ENCODE data around the gene MYRFL.

Gene MYRFL

GRCh38 chr12:69927164-69927563 lies 102.1 kb downstream of the MYRFL start:
- Histone ChIP-seq H3K27ac (ENCODE audit: low read depth, low read length, poor library complexity, severe bottlenecking) (peak overlapping the region; percentile 93), H3K4me1 (ENCODE audit: insufficient read depth, low read length, severe bottlenecking) (peaks cover 83% of the 10 kb centered on the region), H4K20me1 (ENCODE audit: insufficient read depth, low read length) (no peaks in the 10 kb centered on the region), H2AFZ (ENCODE audit: low read length) (peak overlapping the region; percentile 75; the same call in 1 of the 2 replicates), H3F3A (ENCODE audit: insufficient read depth, low read length) (peaks cover 4% of the 10 kb centered on the region; the same call in 1 of the 2 replicates), H3K36me3 (ENCODE audit: insufficient read depth, low read length) (no peaks in the 10 kb centered on the region), H3K27me3 (ENCODE audit: insufficient read depth, low read length) (no peaks in the 10 kb centered on the region), H3K9me3 (ENCODE audit: low read length) (no peaks in the 10 kb centered on the region), H3K79me2 (ENCODE audit: insufficient read depth, low read length) (no peaks in the 10 kb centered on the region), H3K4me3 (ENCODE audit: low read depth, low read length, poor library complexity, severe bottlenecking) (no peak overlapping the region), H3K9ac (ENCODE audit: low read length) (peak overlapping the region; percentile 54), H3K4me2 (ENCODE audit: low read length) (peak overlapping the region; percentile 41), H3K9me2 (ENCODE audit: low read depth, low read length) (no peaks in the 10 kb centered on the region)
- TF ChIP-seq CTCF (IDR thresholded peaks at IDR 0.05; ENCODE audit: low read length) (no peak), EZH2 (IDR thresholded peaks at IDR 0.05; ENCODE audit: borderline replicate concordance, low read length) (no peak)

GRCh38 chr12:69929125-69929524 lies 104.1 kb downstream of the MYRFL start:
- no peak overlapping the region; the same call in 1 of the 2 replicates for H3K4me2 ChIP-seq (ENCODE audit: low read length)
- no peaks in the 10 kb centered on the region for H4K20me1 ChIP-seq (ENCODE audit: insufficient read depth, low read length)
- no peak overlapping the region for H3K4me3 ChIP-seq (ENCODE audit: low read depth, low read length, poor library complexity, severe bottlenecking)
- no peak overlapping the region; the same call in 1 of the 2 replicates for H3K9ac ChIP-seq (ENCODE audit: low read length)
- H3K27me3 ChIP-seq (ENCODE audit: insufficient read depth, low read length) = no peaks in the 10 kb centered on the region
- H3K9me2 ChIP-seq (ENCODE audit: low read depth, low read length) = no peaks in the 10 kb centered on the region
- H3K9me3 ChIP-seq (ENCODE audit: low read length) = no peaks in the 10 kb centered on the region
- H3K79me2 ChIP-seq (ENCODE audit: insufficient read depth, low read length) = no peaks in the 10 kb centered on the region
- no peak overlapping the region for H2AFZ ChIP-seq (ENCODE audit: low read length)
- TF ChIP-seq EZH2 (IDR thresholded peaks at IDR 0.05; ENCODE audit: borderline replicate concordance, low read length) (no peak), CTCF (IDR thresholded peaks at IDR 0.05; ENCODE audit: low read length) (no peak)
- H3K27ac ChIP-seq (ENCODE audit: low read depth, low read length, poor library complexity, severe bottlenecking) = peak overlapping the region; percentile 93
- H3K4me1 ChIP-seq (ENCODE audit: insufficient read depth, low read length, severe bottlenecking) = peaks cover 94% of the 10 kb centered on the region
- H3K36me3 ChIP-seq (ENCODE audit: insufficient read depth, low read length) = no peaks in the 10 kb centered on the region
- peaks cover 4% of the 10 kb centered on the region; the same call in 1 of the 2 replicates for H3F3A ChIP-seq (ENCODE audit: insufficient read depth, low read length)

GRCh38 chr12:69929531-69929930 lies 104.5 kb downstream of the MYRFL start:
- peak overlapping the region; percentile 93 for H3K27ac ChIP-seq (ENCODE audit: low read depth, low read length, poor library complexity, severe bottlenecking)
- no peaks in the 10 kb centered on the region for H3K9me3 ChIP-seq (ENCODE audit: low read length)
- peaks cover 94% of the 10 kb centered on the region for H3K4me1 ChIP-seq (ENCODE audit: insufficient read depth, low read length, severe bottlenecking)
- peaks cover 4% of the 10 kb centered on the region; the same call in 1 of the 2 replicates for H3F3A ChIP-seq (ENCODE audit: insufficient read depth, low read length)
- no peaks in the 10 kb centered on the region for H3K79me2 ChIP-seq (ENCODE audit: insufficient read depth, low read length)
- no peaks in the 10 kb centered on the region for H3K36me3 ChIP-seq (ENCODE audit: insufficient read depth, low read length)
- no peaks in the 10 kb centered on the region for H3K9me2 ChIP-seq (ENCODE audit: low read depth, low read length)
- no peak overlapping the region for H2AFZ ChIP-seq (ENCODE audit: low read length)
- peak overlapping the region; percentile 4; the same call in 1 of the 2 replicates for H3K9ac ChIP-seq (ENCODE audit: low read length)
- H3K4me2 ChIP-seq (ENCODE audit: low read length) = no peak overlapping the region; the same call in 1 of the 2 replicates
- H3K27me3 ChIP-seq (ENCODE audit: insufficient read depth, low read length) = no peaks in the 10 kb centered on the region
- no peak overlapping the region for H3K4me3 ChIP-seq (ENCODE audit: low read depth, low read length, poor library complexity, severe bottlenecking)
- TF ChIP-seq EZH2 (IDR thresholded peaks at IDR 0.05; ENCODE audit: borderline replicate concordance, low read length) = no peak
- TF ChIP-seq CTCF (IDR thresholded peaks at IDR 0.05; ENCODE audit: low read length) = no peak
- H4K20me1 ChIP-seq (ENCODE audit: insufficient read depth, low read length) = no peaks in the 10 kb centered on the region

Data from OCI-LY1 (cell line).